ENCODE data around the gene IRAK2.
"Not testable (repeated sequence)": the region's sequence is repeated elsewhere in the genome, so short reads cannot be mapped to it uniquely, and the experiment has no call there.

Gene IRAK2

DNA sequence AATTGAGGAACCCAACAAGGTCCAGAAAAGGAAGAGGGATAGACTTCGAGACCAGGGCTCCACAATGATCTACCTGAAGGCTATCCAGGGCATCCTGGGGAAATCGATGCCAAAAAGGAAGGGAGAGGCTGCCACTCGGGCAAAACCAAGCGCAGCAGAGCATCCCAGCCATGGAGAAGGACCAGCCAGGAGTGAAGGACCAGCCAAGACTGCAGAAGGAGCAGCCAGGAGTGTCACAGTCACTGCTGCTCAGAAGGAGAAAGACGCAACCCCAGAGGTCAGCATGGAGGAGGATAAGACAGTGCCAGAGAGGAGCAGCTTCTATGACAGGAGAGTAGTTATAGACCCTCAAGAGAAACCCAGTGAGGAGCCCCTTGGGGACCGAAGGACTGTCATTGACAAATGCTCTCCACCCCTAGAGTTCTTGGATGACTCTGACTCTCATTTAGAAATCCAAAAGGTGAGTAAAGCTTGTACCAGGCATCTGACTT, 95.5 kb downstream of the IRAK2 start:
- DNase-seq, result no peak

DNA sequence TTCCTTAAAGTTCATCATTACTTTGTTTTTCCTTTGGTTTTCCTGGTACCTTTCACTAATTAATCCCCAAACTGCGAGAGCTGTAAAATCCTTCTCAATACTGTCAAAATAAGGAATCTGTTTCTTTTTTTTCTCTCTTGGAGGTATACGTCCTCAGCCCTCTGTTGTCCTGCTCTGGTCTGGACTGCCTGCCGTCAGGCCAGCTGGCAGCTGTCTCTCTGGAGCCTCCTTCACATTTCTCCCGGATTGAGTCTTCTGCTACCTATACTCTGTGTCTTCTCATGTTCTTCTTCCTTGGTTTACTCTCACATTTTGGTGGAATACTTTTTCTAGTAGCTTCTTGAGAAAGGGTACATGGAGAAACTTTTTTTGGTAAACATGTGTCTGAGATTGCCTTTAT, 97.3 kb downstream of the IRAK2 start:
- no peak for DNase-seq

GRCh38 chr3:10263646-10264363, 99.1 kb downstream of the IRAK2 start:
- no peak for DNase-seq

DNA sequence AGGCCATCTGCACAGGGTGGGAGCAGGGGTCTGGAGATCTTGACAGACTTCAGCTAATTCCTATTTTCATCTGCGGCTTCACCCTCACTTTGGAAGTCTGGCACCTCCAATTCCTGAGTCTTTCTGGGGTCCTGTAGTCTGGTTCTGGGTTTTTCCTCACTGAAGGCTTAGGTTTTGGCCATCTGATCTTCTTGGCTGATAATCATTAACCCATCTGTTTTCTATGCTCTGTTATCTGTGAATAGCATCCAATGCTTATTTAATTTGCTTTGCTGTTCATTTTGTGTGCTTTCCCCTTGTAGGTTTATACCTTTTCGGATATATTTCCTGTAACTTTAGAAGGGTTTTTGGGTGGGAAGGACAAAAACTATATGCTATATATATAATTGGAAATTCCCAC, 101.1 kb downstream of the IRAK2 start:
- DNase-seq, result no peak

DNA sequence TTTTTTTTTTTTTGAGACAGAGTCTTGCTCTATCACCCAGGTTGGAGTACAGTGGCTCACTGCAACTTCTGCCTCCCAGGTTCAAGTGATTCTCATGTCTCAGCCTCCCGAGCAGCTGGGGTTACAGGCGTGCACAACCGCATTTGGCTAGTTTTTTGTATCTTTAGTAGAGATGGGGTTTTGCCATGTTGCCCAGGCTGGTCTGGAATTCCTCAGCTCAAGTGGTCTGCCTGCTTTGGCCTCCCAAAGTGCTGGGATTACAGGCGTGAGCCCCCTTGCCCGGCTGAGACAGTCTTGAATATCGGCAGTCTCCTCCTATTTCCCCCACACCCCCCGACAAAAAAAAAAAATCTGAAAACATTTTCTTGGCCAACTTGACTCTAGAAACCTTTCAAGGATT, 102.2 kb downstream of the IRAK2 start:
- DNase-seq, result not testable (repeated sequence)

DNA sequence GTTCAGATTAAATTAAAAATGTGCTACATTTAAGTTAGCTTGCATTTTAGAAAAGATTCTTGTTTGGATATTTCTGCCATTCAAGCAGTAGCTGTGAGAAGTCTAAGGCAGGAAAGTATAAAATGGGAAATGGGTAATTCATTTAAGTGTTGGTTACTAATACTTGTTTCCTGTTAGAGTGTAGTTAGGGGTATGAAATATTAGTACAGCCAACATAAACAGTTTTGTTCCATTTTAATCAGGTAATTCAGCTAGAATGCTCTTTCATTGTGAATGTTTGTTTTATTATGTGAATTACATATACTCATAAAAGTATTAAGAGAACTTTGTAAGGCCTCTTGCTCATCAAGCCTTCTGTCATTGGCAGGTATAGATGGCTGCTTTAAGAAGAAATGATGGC, 103.4 kb downstream of the IRAK2 start:
- DNase-seq, result no peak

- no peak for DNase-seq
Measured at GRCh38 chr3:10268930-10269329, 104.2 kb downstream of the IRAK2 start.

GRCh38 chr3:10269443-10269842, 104.7 kb downstream of the IRAK2 start:
- DNase-seq, result no peak

- not testable (repeated sequence) for DNase-seq
Measured at GRCh38 chr3:10272476-10272875, 107.8 kb downstream of the IRAK2 start.

DNA sequence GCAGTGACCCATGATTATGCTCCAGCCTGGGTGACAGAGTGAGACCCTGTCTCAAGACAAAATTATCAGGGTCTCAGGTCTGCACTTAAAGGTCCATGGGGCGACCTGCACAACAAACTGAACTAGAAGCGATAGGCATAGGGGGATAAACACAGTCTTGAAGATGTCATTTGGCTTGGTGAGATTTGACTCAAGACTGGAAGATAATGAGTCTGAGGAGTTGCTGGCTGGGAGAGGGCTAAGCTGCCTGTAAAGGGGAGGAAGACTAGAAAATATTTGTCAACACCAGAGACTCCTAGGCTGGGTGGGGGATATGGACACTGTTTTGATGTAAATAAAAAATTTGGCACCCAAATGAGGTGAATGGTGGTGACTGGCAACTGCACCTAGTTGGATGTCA, 108.3 kb downstream of the IRAK2 start:
- DNase-seq, result no peak

DNA sequence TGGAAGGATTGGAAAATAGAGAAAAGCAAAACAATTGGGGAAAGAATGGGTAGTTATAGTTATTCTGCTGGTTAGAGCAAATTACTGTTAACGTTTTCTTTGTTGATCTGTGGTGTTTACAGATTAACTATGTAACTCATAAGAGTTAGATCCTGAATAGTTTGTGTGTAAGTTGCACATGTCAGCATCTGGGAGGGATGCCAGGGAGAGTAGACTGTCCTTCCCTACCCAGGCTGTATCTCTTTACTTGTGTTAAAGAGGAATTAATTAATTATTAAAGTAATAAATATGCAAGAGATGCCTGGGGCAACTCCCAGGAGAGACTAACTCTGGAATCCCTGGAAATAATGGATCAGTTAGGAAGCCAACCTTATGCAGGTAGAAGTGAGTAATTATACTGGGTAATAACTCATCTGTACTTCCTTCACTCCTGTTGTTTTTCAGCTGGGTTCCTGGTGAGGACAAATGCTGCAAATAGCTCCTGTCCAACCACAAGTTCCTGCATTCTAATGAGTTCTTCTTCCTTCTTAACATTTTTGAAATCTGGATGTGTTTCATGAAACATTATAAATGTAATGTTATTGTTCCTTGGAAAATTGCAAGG, 109.1 kb downstream of the IRAK2 start:
- DNase-seq, result no peak

GRCh38 chr3:10274601-10275000, 109.9 kb downstream of the IRAK2 start:
- DNase-seq, result no peak

DNA sequence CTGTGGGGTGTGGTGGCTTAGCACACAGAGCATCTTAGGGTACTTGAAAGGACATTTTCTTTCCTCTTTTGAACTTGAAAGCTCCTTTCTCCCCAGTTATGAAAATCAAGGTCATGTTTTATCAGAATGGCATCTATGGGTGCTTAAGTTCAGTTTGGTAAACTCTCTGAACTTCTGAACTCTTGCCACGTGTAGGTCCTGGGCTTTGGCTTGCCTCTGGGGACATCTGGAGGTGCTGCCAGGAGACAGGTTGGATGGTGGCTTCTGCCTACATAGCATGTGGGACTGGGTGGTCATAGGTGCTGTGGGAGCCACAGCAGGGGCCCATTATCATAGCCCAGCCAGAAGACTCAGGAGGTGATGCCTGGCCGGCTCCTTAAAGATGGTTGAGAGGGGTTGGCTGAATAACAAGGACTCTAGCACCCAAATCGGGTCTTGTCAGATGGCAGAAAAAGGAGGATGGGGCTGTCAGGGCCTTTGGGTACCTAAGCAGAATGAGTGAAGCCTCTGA, 112.5 kb downstream of the IRAK2 start:
- DNase-seq, result no peak

DNA sequence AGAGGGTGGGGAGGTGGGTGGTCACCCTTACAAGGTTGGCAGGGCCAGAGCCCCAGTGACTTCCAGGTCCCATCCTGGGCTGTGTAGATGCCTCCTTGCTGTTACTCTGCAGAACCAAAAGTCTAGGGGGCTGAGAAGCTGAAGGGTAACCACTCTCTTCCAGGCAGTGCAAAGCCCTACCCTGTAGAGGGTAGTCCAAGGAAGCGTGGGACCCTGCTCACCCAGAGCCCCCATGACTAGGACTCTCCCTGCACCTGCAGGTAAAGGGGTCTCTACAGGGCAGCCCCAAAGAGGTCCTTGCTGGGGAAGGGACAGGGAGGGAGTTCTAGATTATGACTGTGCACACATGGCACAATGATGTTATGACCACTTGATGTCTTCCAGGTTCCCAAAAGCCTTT, 113.8 kb downstream of the IRAK2 start:
- no peak for DNase-seq

DNA sequence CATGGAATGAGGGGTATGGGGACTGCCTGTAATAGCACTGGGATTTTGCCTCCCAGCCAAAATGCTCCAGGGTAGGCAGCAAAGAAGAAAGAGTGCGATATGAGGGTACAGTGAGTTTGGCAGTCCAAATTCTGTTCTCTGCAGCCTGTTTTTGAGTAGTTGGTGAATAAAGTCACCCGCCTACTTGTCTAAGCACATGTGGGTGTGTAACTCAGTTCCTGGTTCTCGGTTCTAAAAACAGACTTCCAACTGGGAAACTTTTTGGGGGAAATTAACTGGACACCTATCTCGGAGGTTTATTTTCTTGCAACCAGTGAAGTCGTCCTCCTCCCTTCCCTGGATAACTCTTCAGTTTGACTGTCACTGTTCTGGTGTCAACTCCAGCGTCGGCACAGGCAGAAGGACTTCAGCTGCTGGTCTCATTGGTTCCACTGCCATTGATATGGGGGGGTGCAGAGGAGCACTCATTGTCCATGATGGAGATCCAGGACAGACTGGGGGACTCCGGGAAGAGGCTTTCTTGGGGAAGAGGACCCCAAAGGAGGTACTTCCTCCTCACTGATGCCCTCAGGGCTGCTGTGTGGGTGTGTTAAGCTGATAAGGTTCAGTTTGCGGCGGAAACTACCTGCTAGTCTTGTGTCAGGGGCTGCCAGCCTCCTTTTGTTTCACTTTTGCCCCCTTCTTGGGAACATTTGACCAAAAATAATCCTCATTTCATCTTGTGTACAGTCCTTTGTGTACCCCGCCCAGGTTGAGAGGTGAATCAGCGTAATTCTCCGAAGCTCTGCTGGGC, 114.9 kb downstream of the IRAK2 start:
- DNase-seq, result no peak

DNA sequence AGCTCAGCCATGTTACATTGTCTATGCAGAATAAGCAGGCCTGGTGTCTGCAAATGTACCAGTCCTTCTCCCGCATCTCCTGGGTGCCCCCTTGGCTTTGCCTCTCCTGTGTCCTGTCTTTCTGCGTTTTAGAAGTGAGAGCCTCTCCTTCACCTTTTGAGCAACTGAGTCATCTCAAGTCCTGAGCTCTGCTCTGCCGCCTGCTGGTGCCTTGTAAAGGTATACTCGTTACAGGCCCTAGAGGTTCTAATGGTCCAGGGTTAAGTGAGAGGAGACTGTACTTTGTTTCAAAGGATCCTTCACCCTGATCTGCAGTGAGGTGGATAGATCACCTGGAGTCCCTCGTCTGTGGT, 115.4 kb downstream of the IRAK2 start:
- DNase-seq, result no peak

DNA sequence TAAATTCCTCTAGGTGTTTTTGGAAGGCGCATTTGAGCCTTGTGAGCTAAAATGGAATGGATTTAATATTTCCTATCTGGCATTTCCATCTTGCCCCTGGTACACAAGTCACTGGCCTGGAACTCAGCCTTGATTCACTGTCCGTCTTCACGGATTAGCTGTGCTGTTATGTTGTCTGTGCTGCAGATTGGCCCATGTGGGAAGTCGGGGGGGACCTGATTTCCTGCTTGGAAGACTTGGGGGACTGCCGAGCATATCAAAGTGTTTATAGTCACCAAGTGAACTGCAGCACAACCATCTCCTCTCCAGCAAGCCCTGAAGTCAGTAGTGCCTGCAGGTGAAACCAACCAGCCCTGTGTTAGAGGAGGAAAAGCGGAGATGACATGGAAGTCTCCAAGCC, 115.9 kb downstream of the IRAK2 start:
- no peak for DNase-seq

GRCh38 chr3:10281951-10282350, 117.2 kb downstream of the IRAK2 start:
- DNase-seq, result no peak

DNA sequence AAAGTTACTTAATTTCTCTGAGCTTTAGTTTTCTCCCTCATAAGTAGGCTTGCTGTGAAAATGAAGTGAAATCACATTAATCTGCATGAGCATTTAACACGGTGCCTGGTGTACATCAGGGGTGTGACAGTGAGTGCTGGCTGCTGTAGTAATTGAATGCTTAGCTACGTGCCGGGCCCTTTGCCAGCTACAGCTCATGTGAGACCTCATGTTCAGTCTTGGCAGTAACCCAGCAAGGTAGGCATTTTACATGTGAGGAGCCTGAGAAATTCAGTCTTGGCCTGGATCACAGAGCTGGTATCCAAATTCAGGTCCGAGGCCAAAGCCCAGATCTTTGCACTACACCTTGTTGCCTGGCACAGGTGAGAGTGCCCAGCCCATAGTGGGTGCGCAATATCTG, 118.9 kb downstream of the IRAK2 start:
- peak; percentile 3 for DNase-seq

GRCh38 chr3:10284496-10284895, 119.8 kb downstream of the IRAK2 start:
- DNase-seq, result no peak

DNA sequence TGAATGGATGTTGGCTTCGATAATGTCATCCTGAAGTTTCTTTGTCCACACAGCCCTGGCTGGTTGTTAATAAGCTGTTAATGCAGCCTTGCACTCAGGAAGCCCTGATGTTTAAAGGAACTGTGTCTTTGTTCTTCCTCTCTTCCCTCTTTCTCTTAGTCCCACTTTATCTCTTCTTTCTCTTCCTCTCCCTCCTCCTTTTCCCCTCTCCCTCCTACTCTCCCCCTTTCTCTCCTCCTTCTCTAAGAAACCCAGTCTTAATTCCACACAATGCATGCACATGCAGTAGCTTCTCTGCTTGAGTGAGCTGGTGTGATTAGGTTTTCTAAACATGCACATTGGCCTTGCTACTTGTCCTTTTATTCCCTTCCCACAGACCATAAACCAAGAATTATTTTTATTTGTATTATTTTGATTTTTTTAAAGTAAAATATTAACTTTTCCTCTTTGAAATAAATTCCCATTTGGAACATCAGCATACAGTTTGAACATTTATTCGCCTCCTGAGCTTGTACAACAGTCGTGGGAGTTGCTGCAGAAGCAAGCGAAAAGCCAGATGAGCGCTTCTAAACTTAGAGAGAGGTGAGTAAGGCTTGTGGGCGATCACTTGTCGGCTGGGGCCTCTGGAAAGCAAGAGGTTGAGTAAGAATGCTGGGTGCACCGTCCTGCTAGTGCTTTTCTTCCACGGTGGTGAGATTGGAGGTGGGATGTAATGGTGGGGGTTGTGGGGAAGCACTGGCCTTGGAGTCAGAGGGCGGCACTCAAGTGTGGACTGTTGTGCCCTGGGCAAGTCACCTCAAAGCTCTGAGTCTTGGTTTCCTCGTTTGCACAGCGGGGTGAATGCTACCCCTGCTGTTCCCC, 120.8 kb downstream of the IRAK2 start:
- DNase-seq, result no peak

- DNase-seq, result no peak
Measured at GRCh38 chr3:10286133-10286524, 121.4 kb downstream of the IRAK2 start.
